ENCODE results near the gene MKLN1. TPM values are rescaled to one million over a fixed set of nuclear protein-coding genes. Genes with fewer than 3 reads are reported as not detected.
A peak's percentile ranks its signal among the peaks of the same experiment; 100 is the strongest.

MKLN1 gene
- total and polyA plus RNA-seq, 2 donors (not counting 1 experiment from before 2014, with no cell fraction given): 8.5 to 68.4 TPM

DNA sequence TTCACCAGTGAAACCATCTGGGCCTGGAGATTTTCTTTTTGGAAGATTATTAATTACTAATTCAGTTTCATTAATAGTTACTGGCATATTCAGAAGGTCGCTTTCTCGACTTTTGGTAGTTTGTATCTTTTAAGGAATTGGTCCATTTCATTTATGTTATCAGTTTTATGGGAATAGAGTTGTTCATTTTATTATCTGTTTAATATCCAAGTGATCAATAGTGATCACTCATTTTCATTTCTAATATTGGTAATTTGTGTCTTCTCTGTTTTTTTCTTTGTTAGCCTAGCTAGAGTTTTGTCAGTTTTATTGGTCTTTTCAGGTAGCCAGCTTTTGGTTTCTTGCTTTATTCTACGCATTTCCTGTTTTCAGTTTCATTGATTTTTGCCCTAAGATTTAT is 31.0 kb downstream of the MKLN1 start:
- peaks cover 0 to 30% of the 10 kb centered on the region in 2 donors for H3K4me1 ChIP-seq (ENCODE audit: control insufficient read depth in 2 of 2, insufficient read depth in 2 of 2, low read length in 2 of 2)
- peaks cover 78% of the 10 kb centered on the region for H4K20me1 ChIP-seq (ENCODE audit: control insufficient read depth, insufficient read depth, low read length, poor library complexity, severe bottlenecking)
- H3K27ac ChIP-seq (ENCODE audit: low read length in 2 of 2): no peak overlapping the region
- H3K36me3 ChIP-seq (replicated peaks in 1 of 2; ENCODE audit: control extremely low read depth in 1 of 2, control insufficient read depth in 1 of 2, extremely low read depth in 1 of 2, insufficient read depth in 2 of 2, low read length in 1 of 2): no peaks in the 10 kb centered on the region
- no peak for TF ChIP-seq EZH2 (IDR thresholded peaks at IDR 0.05; ENCODE audit: borderline replicate concordance, insufficient read depth, low read depth, low read length, poor library complexity, severe bottlenecking)
- TF ChIP-seq, protein P1, sequence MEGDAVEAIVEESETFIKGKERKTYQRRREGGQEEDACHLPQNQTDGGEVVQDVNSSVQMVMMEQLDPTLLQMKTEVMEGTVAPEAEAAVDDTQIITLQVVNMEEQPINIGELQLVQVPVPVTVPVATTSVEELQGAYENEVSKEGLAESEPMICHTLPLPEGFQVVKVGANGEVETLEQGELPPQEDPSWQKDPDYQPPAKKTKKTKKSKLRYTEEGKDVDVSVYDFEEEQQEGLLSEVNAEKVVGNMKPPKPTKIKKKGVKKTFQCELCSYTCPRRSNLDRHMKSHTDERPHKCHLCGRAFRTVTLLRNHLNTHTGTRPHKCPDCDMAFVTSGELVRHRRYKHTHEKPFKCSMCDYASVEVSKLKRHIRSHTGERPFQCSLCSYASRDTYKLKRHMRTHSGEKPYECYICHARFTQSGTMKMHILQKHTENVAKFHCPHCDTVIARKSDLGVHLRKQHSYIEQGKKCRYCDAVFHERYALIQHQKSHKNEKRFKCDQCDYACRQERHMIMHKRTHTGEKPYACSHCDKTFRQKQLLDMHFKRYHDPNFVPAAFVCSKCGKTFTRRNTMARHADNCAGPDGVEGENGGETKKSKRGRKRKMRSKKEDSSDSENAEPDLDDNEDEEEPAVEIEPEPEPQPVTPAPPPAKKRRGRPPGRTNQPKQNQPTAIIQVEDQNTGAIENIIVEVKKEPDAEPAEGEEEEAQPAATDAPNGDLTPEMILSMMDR (IDR thresholded peaks at IDR 0.05): no peak
- no CpG with 5 or more reads among the region's 3 CpGs for WGBS (ENCODE audit: insufficient coverage)
- peak overlapping the region; percentile 51 for H3K4me3 Mint-ChIP-seq
- H3K4me2 ChIP-seq (replicated peaks; ENCODE audit: low read depth, low read length, poor library complexity, severe bottlenecking): peak overlapping the region; percentile 2
- H3K27me3 Mint-ChIP-seq: no peaks in the 10 kb centered on the region
- no peak overlapping the region for H3K4me3 ChIP-seq (ENCODE audit: control extremely low read depth in 1 of 5, extremely low read depth in 1 of 5, insufficient read depth in 1 of 5, low read depth in 2 of 5, low read length in 4 of 5)
- no peaks in the 10 kb centered on the region for H3K9me3 Mint-ChIP-seq (ENCODE audit: insufficient read depth)
- intact Hi-C loops (cut with micrococcal nuclease): no loop called here
- POLR2A ChIA-PET: no interaction called here
- peaks cover 69% of the 10 kb centered on the region for H3K4me1 Mint-ChIP-seq
- CTCF ChIA-PET: interaction anchor here (1.1 kb wide), 1 partner anchor 464 kb away, joined by 3 read pairs; no protein-coding TSS in a partner anchor
- ATAC-seq (ENCODE audit: low read depth) (no peak), DNase-seq (no peak)
- H3K9ac ChIP-seq (ENCODE audit: low read length): no peak overlapping the region
- H3K27ac Mint-ChIP-seq: no peak overlapping the region
- H3K27me3 ChIP-seq (replicated peaks in 1 of 4; ENCODE audit: control extremely low read depth in 1 of 4, control insufficient read depth in 3 of 4, insufficient read depth in 4 of 4, low read length in 3 of 4): no peaks in the 10 kb centered on the region
- peaks cover 98% of the 10 kb centered on the region for H3K79me2 ChIP-seq (ENCODE audit: control insufficient read depth, insufficient read depth, low read length)
- H2AFZ ChIP-seq (ENCODE audit: insufficient read depth, low read depth, low read length, poor library complexity, severe bottlenecking): no peak overlapping the region
- H3K9me3 ChIP-seq (ENCODE audit: control extremely low read depth in 1 of 3, control insufficient read depth in 2 of 3, insufficient read depth in 1 of 3, low read length in 2 of 3): no peaks in the 10 kb centered on the region

DNA sequence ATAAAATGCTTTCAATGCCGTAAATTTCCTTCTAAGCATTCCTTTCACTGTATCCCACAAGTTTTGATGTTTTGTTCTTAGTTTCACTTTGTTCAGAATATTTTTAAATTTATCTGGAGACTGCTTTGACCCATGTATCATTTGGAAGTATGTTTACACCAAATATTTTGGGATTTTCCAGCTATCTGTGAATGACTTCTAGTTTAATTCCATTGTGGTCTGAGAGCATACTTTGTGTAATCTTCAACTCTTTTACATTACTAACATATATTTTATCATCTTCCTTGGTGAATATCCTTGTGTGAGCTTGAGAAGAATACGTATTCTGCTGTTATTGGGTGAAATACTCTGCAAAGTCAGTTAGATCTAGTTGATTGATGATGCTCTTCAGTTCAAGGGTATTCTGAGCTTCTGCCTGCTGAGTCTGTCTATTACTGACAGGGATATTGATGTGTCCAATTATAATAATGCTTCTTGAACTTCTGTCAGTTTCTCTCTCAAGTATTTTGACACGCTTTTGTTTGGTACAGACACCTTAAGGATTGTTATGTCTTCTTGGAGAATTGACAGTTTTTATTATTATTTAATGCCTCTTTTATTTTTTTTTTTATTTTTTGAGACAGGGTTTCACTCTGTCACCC is 31.6 kb downstream of the MKLN1 start:
- DNase-seq (no peak), ATAC-seq (ENCODE audit: low read depth) (no peak)
- no peaks in the 10 kb centered on the region for H3K9me3 ChIP-seq (ENCODE audit: control extremely low read depth in 1 of 3, control insufficient read depth in 2 of 3, insufficient read depth in 1 of 3, low read length in 2 of 3)
- no peaks in the 10 kb centered on the region for H3K9me3 Mint-ChIP-seq (ENCODE audit: insufficient read depth)
- no peak overlapping the region for H3K27ac Mint-ChIP-seq
- H4K20me1 ChIP-seq (ENCODE audit: control insufficient read depth, insufficient read depth, low read length, poor library complexity, severe bottlenecking): peaks cover 80% of the 10 kb centered on the region
- intact Hi-C loops (cut with micrococcal nuclease): no loop called here
- ChIA-PET CTCF (interaction anchor here (1.1 kb wide), 1 partner anchor 464 kb away, joined by 3 read pairs; no protein-coding TSS in a partner anchor), POLR2A (no interaction called here)
- H3K4me1 Mint-ChIP-seq: peaks cover 69% of the 10 kb centered on the region
- H3K79me2 ChIP-seq (ENCODE audit: control insufficient read depth, insufficient read depth, low read length): peaks cover 98% of the 10 kb centered on the region
- no CpG with 5 or more reads among the region's 3 CpGs for WGBS (ENCODE audit: insufficient coverage)
- H2AFZ ChIP-seq (ENCODE audit: insufficient read depth, low read depth, low read length, poor library complexity, severe bottlenecking): no peak overlapping the region
- peak overlapping the region; percentile 2 for H3K4me2 ChIP-seq (replicated peaks; ENCODE audit: low read depth, low read length, poor library complexity, severe bottlenecking)
- no peak overlapping the region for H3K9ac ChIP-seq (ENCODE audit: low read length)
- H3K27me3 ChIP-seq (replicated peaks in 1 of 4; ENCODE audit: control extremely low read depth in 1 of 4, control insufficient read depth in 3 of 4, insufficient read depth in 4 of 4, low read length in 3 of 4): no peaks in the 10 kb centered on the region
- H3K27me3 Mint-ChIP-seq: no peaks in the 10 kb centered on the region
- H3K4me1 ChIP-seq (ENCODE audit: control insufficient read depth in 2 of 2, insufficient read depth in 2 of 2, low read length in 2 of 2): peaks cover 0 to 30% of the 10 kb centered on the region in 2 donors
- no peak for TF ChIP-seq EZH2 (IDR thresholded peaks at IDR 0.05; ENCODE audit: borderline replicate concordance, insufficient read depth, low read depth, low read length, poor library complexity, severe bottlenecking)
- TF ChIP-seq, protein P1 (IDR thresholded peaks at IDR 0.05): no peak
- no peak overlapping the region for H3K27ac ChIP-seq (ENCODE audit: low read length in 2 of 2)
- no peaks in the 10 kb centered on the region for H3K36me3 ChIP-seq (replicated peaks in 1 of 2; ENCODE audit: control extremely low read depth in 1 of 2, control insufficient read depth in 1 of 2, extremely low read depth in 1 of 2, insufficient read depth in 2 of 2, low read length in 1 of 2)
- H3K4me3 ChIP-seq (ENCODE audit: control extremely low read depth in 1 of 5, extremely low read depth in 1 of 5, insufficient read depth in 1 of 5, low read depth in 2 of 5, low read length in 4 of 5): no peak overlapping the region
- peak overlapping the region; percentile 51 for H3K4me3 Mint-ChIP-seq

Measured in B cell (primary cell).